Activated naive CD8-positive, alpha-beta T cell treated with anti-CD3 and anti-CD28 coated beads, Interleukin-2, amount 50 U/mL, for 16 hours (primary cell): ENCODE data around the gene UBE2M.
"Not testable (repeated sequence)": the region's sequence is repeated elsewhere in the genome, so short reads cannot be mapped to it uniquely, and the experiment has no call there.

Experiments
- DNase-seq: peaks from one replicate; pipeline ENCODE4 v3.0.0-alpha.2; 2020; ENCODE audit warnings: low read depth, low spot score

UBE2M gene

GRCh38 chr19:58542641-58543372 is 15.6 kb downstream of the UBE2M start:
- DNase-seq = not testable (repeated sequence)

DNA sequence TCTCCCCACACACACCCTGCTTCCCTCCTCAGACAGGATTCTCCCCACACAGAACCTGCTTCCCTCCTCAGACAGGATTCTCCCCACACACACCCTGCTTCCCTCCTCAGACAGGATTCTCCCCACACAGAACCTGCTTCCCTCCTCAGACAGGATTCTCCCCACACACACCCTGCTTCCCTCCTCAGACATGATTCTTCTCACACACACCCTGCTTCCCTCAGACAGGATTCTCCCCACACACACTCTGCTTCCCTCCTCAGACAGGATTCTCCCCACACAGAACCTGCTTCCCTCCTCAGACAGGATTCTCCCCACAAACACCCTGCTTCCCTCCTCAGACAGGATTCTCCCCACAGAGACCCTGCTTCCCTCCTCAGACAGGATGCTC is 19.2 kb downstream of the UBE2M start:
- DNase-seq = not testable (repeated sequence)

DNA sequence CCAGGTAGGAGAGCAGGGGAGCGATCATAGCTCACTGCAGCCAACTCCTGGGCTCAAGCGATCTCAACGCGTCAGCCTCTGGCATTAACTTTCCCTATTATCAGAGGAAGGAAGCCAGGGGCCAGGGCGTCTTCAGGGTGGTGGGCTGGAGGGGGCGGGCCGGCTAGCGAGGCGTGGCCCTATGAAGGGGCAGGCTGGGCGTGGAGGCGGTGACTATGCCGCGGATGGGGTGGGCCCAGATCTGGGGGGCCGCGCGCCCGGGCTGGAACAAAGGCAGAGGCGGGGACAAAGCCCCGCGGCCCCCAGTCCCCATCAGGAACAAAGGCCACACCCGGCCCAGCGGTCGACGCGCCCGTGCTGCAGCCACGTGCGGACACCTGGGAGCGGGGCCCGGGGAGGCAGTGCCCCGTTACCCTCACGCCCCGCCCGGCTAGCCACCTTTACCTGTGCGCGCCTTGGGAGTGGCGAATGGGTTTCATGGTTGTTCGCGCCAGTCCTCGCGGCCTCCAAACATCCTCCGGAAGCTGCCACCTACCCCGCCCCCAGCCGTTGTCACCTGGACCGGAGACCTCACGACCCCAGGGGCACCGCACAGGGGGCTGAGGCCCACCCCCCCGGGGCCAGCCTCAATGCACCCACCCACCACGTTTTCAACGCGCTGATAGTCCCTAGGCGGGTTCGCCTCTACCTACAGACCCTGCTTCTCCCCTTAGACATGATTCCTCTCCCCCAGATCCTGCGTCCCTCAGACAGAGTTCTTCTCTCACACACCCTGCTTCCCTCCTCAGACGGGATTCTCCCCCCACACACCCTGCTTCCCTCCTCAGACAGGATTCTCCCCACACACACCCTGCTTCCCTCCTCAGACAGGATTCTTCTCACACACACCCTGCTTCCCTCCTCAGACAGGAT is 19.9 kb downstream of the UBE2M start:
- DNase-seq = no peak

DNA sequence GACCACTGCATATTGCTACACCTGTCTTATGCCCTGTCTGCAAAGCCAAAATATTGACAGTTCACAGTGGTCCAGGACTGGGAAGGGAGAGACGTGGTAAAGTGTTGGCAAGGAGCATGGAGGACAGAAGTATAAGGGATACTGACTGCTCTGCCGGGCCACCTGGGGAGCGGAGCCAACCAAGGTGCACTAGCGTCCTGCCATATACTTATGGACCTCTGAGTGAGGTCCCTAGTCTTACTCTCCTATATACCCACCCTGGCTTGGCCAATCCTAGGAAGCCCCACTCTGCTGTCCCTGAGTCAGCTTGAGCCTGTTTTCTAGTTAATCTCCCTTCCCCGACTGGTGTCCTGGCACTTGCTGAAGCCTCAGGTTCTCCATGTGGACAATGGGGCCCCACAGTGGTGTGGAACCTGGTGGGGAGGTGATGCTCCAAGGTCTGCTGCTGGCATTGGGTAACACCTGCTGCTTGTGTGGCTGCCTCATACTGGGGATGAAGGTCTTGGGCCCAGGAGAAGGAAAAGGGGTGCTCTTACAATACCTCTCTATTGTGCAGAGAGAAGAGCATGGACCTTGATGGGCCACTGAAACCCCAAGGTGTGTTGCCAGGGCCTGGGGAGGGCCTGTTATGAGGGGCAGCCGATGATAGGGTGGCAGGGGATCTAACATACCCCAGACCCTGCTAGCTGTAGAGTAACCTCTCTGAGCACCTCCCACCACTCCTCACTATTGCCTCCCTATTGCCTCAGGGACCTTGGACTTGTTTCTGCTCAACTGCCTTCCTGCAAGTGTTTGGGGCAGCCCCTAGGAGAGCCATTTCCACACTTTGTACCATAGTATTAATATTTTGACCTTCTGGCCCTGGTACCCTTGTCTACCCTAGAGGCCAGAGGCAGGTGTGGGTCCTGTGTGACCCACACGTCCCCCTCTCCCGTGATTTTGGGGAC is 21.3 kb downstream of the UBE2M start:
- DNase-seq = no peak

DNA sequence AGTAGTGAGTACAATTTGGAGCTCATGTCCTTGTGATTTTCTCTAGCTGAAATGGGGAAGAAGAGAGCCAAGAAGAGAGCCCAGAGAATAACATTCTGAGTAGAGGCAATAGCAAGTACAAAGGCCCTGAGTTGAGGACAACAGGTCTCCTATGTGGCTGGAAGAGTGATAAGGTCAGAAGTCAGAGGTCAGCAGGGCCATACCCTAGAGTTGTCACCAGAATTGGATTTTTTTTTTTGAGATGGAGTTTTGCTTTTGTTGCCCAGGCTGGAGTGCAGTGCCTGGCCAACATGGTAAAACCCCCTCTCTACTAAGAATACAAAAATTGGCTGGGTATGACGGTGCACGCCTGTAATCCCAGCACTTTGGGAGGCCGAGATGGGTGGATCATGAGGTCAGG is 22.6 kb downstream of the UBE2M start:
- DNase-seq = no peak

- no peak for DNase-seq
These were observed 27.2 kb downstream of the UBE2M start for GRCh38 chr19:58531034-58531840.

GRCh38 chr19:58529405-58529804 is 29.0 kb downstream of the UBE2M start:
- DNase-seq = no peak

- DNase-seq = no peak
These were observed 35.7 kb downstream of the UBE2M start for GRCh38 chr19:58522709-58523108.

DNA sequence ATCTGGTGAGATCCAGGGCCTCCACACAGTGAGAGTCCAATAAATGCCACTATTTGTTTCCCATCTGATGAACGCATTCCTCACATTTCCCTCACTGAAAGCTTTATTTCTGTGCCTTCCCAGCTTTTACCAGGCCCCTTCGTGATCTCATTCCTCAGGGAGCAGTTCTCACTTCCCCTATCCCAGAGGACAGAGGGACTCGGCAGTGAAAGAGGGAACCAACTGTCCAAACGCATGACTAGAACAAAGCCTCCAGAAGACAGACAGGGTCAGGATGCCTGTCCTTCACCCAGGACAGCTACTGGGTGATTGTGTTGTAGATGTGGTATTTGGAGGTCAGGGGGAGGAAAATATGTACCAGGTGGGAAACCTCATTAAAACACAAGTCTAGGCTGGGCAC is 36.8 kb downstream of the UBE2M start:
- DNase-seq = no peak

DNA sequence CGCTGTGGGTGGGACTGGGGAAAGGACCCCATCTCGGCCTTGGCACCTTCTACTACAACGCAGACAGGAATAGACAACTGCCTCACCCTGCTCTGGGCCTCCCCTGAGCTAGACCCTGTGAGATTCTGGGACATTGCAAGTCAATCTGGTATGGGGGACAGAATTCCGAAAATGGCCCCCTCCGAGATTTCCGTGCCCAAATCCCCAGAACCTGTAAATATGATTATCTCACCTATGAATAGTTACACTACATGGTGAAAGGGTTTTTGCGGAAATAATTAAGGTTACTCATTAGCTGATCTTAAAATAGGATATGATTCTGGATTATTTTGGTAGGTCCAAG is 38.2 kb downstream of the UBE2M start:
- DNase-seq = no peak

DNA sequence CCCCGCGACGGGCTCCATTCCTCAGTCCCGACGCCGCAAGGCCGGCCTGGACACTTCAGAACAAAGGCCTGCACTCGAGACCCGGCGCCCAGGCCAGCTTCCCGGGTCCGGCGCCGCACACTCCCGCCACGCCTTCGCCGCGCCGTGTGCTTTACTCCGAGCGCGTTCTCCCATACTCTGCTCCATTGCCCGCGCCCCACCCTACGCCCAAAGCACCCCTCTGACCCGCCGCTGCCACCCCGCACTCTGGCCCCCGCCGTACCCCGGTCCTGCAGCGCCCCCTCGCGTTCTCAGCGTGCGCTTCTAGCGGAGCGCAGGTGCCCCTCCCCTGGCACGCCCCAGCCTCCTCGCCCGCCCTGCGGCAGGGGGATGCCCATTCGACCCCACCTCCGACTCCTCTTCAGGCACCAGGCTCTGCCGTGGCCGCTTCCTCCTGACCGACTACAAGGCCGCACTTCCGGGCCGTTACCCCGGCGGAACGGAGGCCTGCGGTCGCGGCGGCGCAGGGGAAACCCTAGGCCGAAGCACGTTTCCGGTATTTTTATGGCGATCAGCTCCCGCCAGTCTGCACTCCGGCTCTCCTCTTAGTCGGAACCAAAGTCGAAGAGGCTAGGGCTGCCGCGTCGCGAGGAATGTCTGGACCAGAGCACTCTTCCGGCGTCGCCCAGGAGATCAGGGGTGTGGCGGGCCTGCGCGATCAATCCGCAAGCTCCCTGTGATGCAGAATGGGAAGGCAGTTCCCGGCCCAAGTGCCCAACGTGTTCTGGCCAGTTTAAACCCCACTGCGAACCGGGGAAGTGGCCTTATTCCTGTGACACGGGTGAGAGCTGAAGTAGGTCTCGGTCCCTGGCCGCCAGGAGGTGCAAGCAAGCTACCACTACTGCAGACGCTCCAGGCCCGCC is 38.8 kb downstream of the UBE2M start, which contains the start of gene ZBTB45:
ZBTB45 (minus strand) TSS at position 456 of the 902 bp plus-strand sequence. CDS start 2,137 bp downstream, outside the sequence.
- DNase-seq = peak; percentile 75

- no peak for DNase-seq
These were observed 39.4 kb downstream of the UBE2M start for GRCh38 chr19:58519087-58519354.

GRCh38 chr19:58518256-58519086 is 39.9 kb downstream of the UBE2M start:
- DNase-seq = no peak

GRCh38 chr19:58516964-58517833 is 41.2 kb downstream of the UBE2M start:
- no peak for DNase-seq

DNA sequence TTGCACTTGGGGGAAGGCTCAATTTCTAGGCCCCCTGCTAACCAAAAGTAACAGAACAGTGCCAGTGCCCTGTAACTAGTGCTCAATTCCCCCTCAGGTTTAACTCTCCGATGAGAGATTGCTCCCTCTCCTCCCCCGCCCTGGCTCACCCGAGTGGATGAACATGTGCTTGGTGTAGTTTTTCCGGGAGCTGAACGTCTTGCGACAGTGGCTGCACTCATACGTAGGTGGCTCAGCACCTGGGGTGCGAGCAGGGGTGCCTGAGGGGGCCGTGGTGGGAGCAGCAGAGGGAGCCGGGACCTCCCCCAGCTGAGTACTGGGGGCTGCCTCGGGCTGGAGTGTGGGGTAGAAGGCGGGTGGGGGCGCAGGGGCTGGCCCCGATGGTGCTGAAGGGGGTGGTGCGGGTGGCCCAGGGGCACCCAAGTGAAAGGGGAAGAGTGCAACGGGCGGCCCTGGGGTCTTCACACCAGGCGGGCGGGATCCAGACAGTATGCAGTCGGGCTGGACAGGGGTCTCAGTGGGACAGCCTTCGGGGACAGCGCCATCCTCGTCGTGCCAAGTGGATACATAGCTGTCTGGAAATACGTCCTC is 42.1 kb downstream of the UBE2M start:
- DNase-seq = no peak

DNA sequence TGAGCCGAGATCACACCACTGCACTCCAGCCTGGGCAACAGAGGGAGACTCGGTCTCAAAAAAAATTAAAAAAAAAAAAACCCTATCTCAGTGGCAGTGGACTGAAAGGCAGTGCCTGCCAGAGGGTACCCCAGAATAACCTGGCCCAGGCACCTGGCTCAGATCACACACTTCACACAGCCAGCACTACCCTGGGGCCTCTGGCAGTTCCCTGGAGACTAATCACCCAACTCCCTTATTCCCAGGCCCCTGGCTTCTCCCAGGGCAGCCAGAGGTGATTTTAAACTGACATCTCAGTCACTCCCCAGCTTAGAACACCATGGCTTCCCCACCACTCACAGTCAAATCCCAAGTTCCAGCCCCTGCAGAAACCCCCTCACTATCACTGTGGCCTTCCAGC is 43.2 kb downstream of the UBE2M start:
- no peak for DNase-seq

- no peak for DNase-seq
These were observed 43.8 kb downstream of the UBE2M start for GRCh38 chr19:58514564-58515022.
